Heart left ventricle (tissue), 16 donors: Measurements from ENCODE around the gene EIF5A. TPM values are rescaled to one million over a fixed set of nuclear protein-coding genes. Genes with fewer than 3 reads are reported as not detected.

Experiments used
- ATAC-seq, 4 donors: fragments of 200-7000 bp; cut with Tn5 transposase; one replicate each; pipeline ENCODE4 v1.9.1; 2020 to 2022; ENCODE audit warnings: moderate library complexity in 4 of 4, mild to moderate bottlenecking in 3 of 4, moderate number of reproducible peaks in 1 of 4
- DNase-seq, 5 donors: peaks; one replicate each; pipeline ENCODE4 v3.0.0-alpha.2; 2020
- H3K27ac ChIP-seq, 12 donors: fragments of 200-600 bp; sonication (generic) in 4 of 12; one replicate each; pipeline versions ENCODE4 v1.5.0 to v1.8.0; 2016 to 2022; ENCODE audit warnings: mild to moderate bottlenecking in 2 of 12
- H3K27me3 ChIP-seq, 9 donors: fragments of 200-600 bp; sonication (generic) in 2 of 9; one replicate each; pipeline versions ENCODE4 v1.5.1 to v1.8.0; 2016 to 2022; ENCODE audit warnings: mild to moderate bottlenecking in 3 of 9
- H3K36me3 ChIP-seq, 9 donors: fragments of 200-600 bp; sonication (generic) in 2 of 9; one replicate each; pipeline versions ENCODE4 v1.5.0 to v1.8.0; 2018 to 2022; ENCODE audit warnings: mild to moderate bottlenecking in 2 of 9
- H3K4me1 ChIP-seq, 12 donors: fragments of 200-600 bp; sonication (generic) in 4 of 12; one replicate each; pipeline versions ENCODE4 v1.5.0 to v1.8.0; 2016 to 2022; ENCODE audit warnings: mild to moderate bottlenecking in 3 of 12
- H3K4me3 ChIP-seq, 12 donors: fragments of 200-600 bp; sonication (generic) in 4 of 12; one replicate each; pipeline versions ENCODE4 v1.5.0 to v1.8.0; 2017 to 2022; ENCODE audit warnings: mild to moderate bottlenecking in 9 of 12, moderate library complexity in 4 of 12
- H3K9me3 ChIP-seq, 12 donors: fragments of 200-600 bp; sonication (generic) in 4 of 12; one replicate each; pipeline versions ENCODE4 v1.5.0 to v1.8.0; 2016 to 2022; ENCODE audit warnings: mild to moderate bottlenecking in 1 of 12
- POLR2A ChIP-seq, 2 donors: fragments of 450-650 bp; IDR thresholded peaks; one replicate each; pipeline ENCODE4 v1.6.1; 2017; ENCODE audit warnings: antibody characterized with exemption in 2 of 2, mild to moderate bottlenecking in 2 of 2, moderate library complexity in 2 of 2
- WGBS, 4 donors: extraction: QIAGEN DNeasy Blood & Tissue Kit in 2 of 4; methylation state at CpG; one replicate each; pipeline versions ENCODE4 v1.1.5 to v1.1.7; 2013 to 2018; 5-methylcytosine and 5-hydroxymethylcytosine counted together
- intact Hi-C, 10 donors: fragments of 100-400 bp; cut with DNase I; formaldehyde crosslinking; loops; one replicate each; pipeline versions ENCODE4 v1.11.1 to v1.14.2; 2022
- polyA plus RNA-seq, 2 donors: library from polyadenylated mRNA; stranded (reverse); fragments of 200-250 nt; gene quantifications; one replicate each; pipeline ENCODE4 v1.2.3, GENCODE V29; 2013
- total RNA-seq, 9 donors: library from RNA; depleted of rRNA in 2 of 9; stranded (reverse); fragments of >200 nt in 2 of 9; fragmentation: NEBNext Ultra II Directional in 3 of 9; extraction: Animal tissue kit (Norgen Biotek cat#: 25700) in 3 of 9; gene quantifications; one replicate each; pipeline versions ENCODE4 v1.1.0 to v1.2.4, GENCODE V29; 2016 to 2023
- TF ChIP-seq, protein P1 (sequence below), 12 donors: fragments of 200-600 bp; sonication (generic) in 4 of 12; IDR thresholded peaks; one replicate each; pipeline versions ENCODE4 v1.5.0 to v1.8.0; 2018 to 2022; ENCODE audit warnings: antibody characterized with exemption in 12 of 12, mild to moderate bottlenecking in 5 of 12
- donor health status: ischemic (EF 13 %, LVEDD 7.1; RV severe dilation, severe dysfunction).
- donor health status: healthy with polysubstance abuse.
- donor health status: DM: no; HTN: yes; CAD: no.
- donor health status: DM: no; HTN: no; CAD: no.
- donor health status: ischemic (EF 25% LVEDD 6.9; RV normal size, moderate dysfunction).
- donor health status: ischemic (EF 25% LVEDD 5.7; RV mildly dilated, moderate dysfunction).
- donor health status: healthy.
- donor health status: DM: yes; HTN: yes; CAD: no.
- donor health status: ischemic (EF 35%, LVEDD 5.7; RV mildly dilated, moderate dysfunction).
- donor health status: nonischemic (EF 11% LVEDD 7.7; RV severe dilation, severe dysfunction).
- donor health status: DM: yes; HTN: yes; CAD: no.
- donor health status: PGD.
- donor health status: ischemic (EF 29% LVEDD 5.4; RV normal size, mild dysfunction).
- donor health status: nonischemic (EF 23%, LVEDD 6.1; RV moderate dilation, normal function).

EIF5A gene
- total and polyA plus RNA-seq, 11 donors = 120 to 934 (median 268) TPM

DNA sequence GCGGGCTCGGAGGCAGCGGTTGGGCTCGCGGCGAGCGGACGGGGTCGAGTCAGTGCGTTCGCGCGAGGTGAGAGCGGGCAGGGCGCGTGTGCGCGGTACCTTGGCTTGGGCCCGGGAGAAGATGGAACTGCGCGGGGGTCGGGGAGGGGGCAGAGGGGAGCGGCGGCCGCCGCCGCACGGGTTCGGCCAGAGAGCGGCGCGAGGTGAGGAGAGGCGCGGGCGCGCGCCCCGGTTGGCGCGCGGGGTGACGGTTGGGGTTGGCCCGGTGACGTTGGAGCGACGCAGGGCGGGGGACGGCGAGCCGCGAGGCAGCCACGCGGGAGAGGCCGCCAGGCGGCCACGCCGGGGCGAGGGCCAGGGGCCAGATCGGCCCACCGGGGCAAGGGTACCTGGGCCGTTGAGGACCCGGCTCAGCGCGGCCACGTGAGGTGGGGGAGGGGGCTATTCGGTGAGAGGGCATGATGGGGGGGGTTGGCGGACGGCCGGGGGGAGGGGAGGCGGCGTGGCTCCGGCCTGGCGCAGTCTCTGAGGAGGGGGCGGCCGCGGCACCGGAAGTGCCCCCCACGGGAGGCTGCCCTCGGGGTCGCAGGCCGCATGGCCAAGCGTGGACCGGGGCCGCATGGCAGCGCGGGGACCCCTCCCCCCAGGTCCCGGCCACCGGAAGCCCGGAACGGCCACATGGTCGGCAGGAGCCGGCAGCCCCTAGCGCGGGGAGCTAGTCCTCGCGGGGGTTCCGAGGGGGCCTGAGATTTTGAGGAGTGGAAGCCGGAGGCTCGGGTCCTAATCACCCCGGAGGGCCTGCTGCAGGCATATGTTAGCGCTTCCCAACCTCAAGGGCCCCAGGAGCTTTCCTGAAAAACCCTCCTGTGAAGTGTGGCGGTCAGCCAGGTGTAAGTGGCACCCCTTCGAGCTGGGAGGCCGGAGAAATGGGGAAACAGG is 527 bp downstream of the EIF5A start:
- peak in 2 of 4 donors; percentile 36 to 40 for ATAC-seq
- H3K9me3 ChIP-seq = no peaks in the 10 kb centered on the region
- peak overlapping the region; percentile 85 to 100 (median 97) for H3K27ac ChIP-seq
- H3K4me3 ChIP-seq = peak overlapping the region; percentile 69 to 98 (median 92)
- H3K27me3 ChIP-seq = no peaks in the 10 kb centered on the region
- H3K4me1 ChIP-seq = peaks cover 4 to 47% (median 33%) of the 10 kb centered on the region in 12 donors
- peak in 4 of 5 donors; percentile 59 to 82 (median 68) for DNase-seq
- TF ChIP-seq, protein P1, sequence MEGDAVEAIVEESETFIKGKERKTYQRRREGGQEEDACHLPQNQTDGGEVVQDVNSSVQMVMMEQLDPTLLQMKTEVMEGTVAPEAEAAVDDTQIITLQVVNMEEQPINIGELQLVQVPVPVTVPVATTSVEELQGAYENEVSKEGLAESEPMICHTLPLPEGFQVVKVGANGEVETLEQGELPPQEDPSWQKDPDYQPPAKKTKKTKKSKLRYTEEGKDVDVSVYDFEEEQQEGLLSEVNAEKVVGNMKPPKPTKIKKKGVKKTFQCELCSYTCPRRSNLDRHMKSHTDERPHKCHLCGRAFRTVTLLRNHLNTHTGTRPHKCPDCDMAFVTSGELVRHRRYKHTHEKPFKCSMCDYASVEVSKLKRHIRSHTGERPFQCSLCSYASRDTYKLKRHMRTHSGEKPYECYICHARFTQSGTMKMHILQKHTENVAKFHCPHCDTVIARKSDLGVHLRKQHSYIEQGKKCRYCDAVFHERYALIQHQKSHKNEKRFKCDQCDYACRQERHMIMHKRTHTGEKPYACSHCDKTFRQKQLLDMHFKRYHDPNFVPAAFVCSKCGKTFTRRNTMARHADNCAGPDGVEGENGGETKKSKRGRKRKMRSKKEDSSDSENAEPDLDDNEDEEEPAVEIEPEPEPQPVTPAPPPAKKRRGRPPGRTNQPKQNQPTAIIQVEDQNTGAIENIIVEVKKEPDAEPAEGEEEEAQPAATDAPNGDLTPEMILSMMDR (IDR thresholded peaks at IDR 0.05) = peak in 1 of 12 donors; percentile 15
- peak; percentile 44 to 78 for TF ChIP-seq POLR2A (IDR thresholded peaks at IDR 0.05)
- 0 to 1% (median 0%) methylated on average over 48 to 104 of the region's 104 CpGs for WGBS, 4 donors
- H3K36me3 ChIP-seq = peaks cover 0 to 38% (median 35%) of the 10 kb centered on the region in 9 donors
- intact Hi-C loops = loop anchor here in 6 of 10 donors (1.0 to 5.0 kb wide), 7 partner anchors 21 to 379 kb away; partner anchors contain the start of genes ELP5 (in 3 of the 6), ACADVL (in 1 of the 6), CTDNEP1 (in 1 of the 6) and DLG4 (in 1 of the 6)

DNA sequence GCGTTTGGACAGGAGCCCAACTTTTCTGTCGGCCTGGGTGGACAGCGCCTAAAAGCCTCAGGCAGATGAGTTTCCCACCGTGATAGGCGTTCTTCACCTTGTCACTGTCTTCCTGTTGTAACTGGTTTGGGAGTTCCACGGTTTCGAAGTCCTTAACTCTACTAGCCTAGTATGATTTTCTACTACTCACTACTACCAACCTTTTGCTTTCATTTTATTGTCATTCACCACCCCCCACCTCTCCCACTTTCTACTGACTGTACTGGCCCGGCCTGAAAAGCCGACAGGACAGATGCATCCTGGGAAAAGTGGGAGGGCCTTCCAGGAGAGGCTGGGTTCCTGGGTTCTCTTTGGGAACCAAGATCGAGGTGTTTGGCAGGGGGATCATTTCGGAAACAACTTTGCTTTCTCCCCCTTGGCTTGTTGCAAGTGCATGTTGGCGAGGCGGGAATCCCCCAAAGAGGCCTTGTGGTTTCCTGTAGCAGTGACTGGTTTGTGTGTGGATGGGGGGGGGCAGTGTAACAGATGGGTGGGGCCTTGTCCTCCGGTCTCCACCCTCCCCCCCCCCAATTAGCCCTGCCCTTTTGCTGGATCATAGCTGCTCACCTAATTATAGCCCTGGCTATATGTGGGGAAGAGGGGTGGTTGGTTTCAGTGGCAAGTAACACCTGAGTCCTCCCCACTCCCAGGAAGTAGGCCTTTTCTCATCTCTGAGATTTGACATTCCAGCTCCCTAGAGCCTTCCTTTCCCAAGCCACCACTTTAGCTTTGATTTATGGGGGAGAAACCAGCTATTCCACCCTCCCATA is 1.4 kb downstream of the EIF5A start:
- intact Hi-C loops = loop anchor here in 3 of 10 donors (2.0 to 5.0 kb wide), 5 partner anchors 20 to 378 kb away; partner anchors contain the start of genes ACADVL (in 1 of the 3), CTDNEP1 (in 1 of the 3), DLG4 (in 1 of the 3) and ELP5 (in 1 of the 3)
- peak in 4 of 5 donors; percentile 78 to 80 (median 80) for DNase-seq
- Histone ChIP-seq H3K4me3 (peak overlapping the region; percentile 69 to 98 (median 92)), H3K9me3 (no peaks in the 10 kb centered on the region), H3K27me3 (no peaks in the 10 kb centered on the region), H3K4me1 (peaks cover 4 to 55% (median 40%) of the 10 kb centered on the region in 12 donors), H3K36me3 (peaks cover 3 to 47% (median 44%) of the 10 kb centered on the region in 9 donors), H3K27ac (peak overlapping the region; percentile 85 to 100 (median 97))
- peak in 2 of 4 donors; percentile 21 to 33 for ATAC-seq
- WGBS, 4 donors = 2 to 3% (median 3%) methylated on average over 11 to 14 of the region's 14 CpGs
- peak in 1 of 2 donors; percentile 30 for TF ChIP-seq POLR2A (IDR thresholded peaks at IDR 0.05)
- TF ChIP-seq, protein P1 (IDR thresholded peaks at IDR 0.05) = no peak

DNA sequence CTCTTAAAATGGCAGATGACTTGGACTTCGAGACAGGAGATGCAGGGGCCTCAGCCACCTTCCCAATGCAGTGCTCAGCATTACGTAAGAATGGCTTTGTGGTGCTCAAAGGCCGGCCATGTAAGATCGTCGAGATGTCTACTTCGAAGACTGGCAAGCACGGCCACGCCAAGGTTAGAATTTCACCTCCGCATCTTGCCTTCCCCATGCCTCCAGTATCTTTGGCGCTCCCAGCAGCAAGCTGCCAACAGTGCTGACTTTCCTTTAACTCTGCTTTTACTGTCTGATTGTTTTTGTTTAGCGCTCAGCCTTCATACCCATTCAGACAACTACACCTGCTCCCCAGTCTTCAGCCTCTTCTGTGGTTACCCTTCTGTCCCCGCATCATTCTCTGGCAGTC is 2.2 kb downstream of the EIF5A start:
- no peak for ATAC-seq
- peaks cover 4 to 63% (median 48%) of the 10 kb centered on the region in 12 donors for H3K4me1 ChIP-seq
- WGBS, 4 donors = 88 to 92% (median 90%) methylated on average over 12 of the region's 12 CpGs
- TF ChIP-seq, protein P1 (IDR thresholded peaks at IDR 0.05) = no peak
- no peak for TF ChIP-seq POLR2A (IDR thresholded peaks at IDR 0.05)
- peak overlapping the region in 8 of 12 donors; percentile 84 to 98 (median 93) for H3K4me3 ChIP-seq
- no peaks in the 10 kb centered on the region for H3K27me3 ChIP-seq
- peaks cover 3 to 51% (median 48%) of the 10 kb centered on the region in 9 donors for H3K36me3 ChIP-seq
- intact Hi-C loops = loop anchor here in 3 of 10 donors (1.0 to 5.0 kb wide), 6 partner anchors 12 to 378 kb away; partner anchors contain the start of genes ACADVL (in 1 of the 3), CTDNEP1 (in 1 of the 3), DLG4 (in 1 of the 3) and ELP5 (in 1 of the 3)
- no peak for DNase-seq
- no peaks in the 10 kb centered on the region for H3K9me3 ChIP-seq
- H3K27ac ChIP-seq = peak overlapping the region in 8 of 12 donors; percentile 93 to 100 (median 98)
